HG03442 (cell line): ENCODE measurements around the gene CEP164.

Source experiments
- ATAC-seq: cut with Tn5 transposase; IDR thresholded peaks from one replicate; pipeline ENCODE4 v1.9.1; 2021; ENCODE audit warnings: mild to moderate bottlenecking, moderate library complexity; ENCODE audit not compliant: unreplicated experiment

The CEP164 gene

DNA sequence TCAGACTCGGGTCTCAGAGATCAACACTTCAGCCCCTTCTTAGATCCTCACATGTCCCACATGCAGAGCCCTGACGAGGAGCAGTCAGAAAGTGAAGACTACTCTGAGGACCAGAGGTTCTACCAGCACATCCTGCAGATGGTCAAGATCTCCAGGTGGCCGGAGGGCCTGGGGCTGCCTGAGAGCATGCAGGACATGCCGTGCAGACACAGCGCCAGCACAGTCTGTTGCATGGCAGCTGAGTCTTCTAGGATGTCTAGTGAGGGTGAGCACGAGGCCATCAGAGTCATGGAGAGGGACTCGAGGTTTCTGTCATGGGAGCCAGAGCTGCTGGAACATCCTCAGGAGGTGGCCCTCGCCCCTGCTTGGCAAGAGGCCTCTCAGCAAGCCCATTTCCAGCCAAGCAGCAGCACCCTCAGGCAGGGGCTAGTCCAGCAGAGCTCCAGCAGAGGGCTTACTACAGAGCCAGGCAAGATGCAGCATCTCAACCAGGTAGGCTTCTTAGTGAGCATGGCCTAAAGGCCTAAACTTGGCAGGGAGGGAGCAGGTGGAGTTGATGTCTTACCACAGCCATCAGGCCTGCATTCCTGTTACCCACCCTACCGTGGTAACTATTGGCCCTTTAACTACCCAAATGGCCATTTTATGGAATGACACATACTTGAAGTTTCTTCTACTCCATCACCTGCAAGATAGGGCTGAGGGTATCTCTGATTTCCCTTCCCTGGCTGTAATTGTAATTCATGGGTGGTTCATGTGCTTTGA is 28.7 kb downstream of the CEP164 start:
- no peak for ATAC-seq

DNA sequence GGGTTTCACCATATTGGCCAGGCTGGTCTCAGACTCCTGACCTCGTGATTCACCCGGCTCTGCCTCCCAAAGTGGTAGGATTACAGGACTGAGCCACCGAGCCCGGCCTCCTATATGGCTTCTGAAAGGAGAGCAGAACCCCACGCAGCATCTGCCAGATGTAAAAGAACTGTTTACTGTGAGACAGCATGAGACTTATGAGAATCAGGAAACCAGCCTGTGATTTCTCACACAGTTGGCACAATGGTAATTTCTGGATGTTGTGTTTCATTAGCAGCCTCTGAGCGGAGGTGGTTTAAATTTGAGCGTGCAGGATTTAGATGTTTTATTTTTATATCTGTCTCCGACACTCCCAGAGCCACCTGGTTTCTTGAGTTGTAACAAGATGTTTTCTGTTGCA is 33.8 kb downstream of the CEP164 start:
- ATAC-seq: no peak

DNA sequence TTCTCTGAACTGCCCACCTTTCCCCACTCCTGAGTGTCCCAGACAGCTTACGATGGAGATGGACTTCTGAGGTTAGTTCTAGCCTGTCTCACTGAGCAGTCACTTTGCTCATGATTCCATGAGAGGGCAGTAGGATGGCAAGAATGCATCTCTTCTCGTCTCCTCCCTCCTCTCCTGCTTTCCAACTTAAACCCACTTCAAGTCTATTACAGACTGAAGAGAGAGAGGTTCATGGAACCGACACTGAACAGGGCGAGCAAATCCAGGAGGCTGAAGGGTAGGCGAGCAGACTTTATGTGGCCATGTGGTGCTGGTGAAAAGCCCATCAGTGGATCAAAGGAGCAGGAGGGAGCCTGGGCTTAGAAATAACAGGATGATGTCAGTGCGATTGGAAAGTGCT is 38.6 kb downstream of the CEP164 start:
- ATAC-seq: no peak

DNA sequence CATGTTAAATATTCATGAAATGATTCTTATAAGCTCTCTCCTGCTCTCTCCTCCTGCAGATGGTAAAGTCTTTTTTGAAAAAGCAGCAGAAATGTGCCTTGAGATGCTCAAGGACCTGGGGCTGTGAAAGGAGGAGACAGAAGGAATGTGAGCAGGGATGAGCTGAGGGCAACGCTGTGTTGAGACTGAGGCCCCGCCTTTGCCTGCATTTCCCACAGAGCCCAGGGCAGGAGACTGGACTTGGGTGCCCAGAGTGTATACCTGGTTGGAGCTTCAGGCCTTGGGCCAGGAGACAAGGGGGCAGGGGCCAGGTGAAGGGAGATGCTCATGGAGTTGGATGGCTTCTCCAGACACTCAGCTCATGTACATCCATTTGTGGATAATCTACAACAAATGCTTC is 39.2 kb downstream of the CEP164 start:
- no peak for ATAC-seq

DNA sequence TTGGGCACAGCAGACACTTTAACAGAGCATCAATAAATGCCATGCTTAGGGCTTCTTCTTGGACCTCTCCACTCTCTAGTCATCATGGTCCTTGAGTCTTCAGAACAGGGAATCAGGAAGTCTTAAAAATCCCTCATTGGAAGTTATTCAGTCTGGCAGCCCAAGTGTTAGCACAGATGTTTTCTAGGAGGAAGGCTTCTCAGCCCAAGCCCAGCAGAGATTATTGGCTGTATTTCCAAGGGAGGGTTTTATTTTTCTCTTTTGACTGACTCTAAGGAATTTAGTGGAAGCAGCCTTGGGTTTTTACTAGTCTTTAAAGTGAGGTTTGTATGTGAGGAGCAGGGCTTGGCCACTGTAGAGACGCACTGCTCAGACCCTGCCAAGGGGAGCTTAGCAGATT is 41.9 kb downstream of the CEP164 start:
- ATAC-seq: no peak

DNA sequence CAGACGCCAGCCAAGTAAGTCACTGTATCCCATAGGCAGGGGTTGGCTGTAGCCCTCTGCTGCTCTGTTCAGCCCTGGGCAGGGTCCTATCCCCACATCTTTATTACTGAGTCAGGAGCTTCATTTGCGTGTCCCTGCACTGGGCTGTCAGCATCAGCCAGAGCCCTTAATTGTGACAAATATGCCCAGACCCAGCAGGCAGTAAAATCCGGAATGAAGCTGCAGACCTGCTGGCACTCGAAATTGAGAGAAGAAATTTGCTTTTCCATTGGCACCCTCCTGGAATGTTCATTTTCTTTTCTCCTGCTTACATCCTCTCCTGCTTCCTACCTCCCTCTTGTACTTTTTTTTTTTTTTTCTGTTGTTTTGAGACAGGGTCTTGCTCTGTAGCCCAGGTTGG is 43.8 kb downstream of the CEP164 start:
- no peak for ATAC-seq

DNA sequence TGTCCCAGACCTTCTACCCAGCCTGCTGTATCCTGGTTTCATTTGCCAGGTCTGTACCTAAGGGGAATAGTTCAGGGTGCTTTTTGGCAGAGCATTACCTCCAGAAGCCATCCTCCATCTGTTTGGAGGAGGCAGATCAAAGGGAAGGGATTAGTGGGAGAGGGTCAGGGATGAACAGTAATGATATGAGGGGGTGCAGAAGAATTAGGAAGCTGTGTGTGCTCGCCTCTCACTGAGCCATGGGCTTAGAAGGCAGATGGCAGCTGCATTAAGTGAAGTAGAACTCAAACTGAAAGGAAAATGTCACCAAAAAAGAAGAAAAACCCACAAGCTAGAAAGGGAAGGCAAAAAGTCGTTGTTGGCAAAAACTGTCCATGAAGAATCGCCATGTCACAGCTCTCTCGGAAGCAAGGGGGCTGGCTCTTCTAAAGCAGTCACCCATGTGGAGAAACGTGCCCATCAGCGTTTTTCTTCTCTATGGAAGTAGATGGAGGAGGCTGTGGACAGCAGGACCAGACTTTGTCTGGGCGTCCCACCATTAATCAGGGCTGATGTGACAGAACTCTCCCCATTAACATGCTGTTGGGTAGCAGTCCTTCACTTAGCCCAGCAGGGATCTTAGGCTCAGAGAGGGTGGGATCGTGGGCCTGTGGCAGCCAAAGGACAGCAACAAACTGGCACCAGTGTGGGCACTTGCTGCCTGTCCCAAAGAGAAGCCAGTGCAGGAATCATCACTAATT is 46.8 kb downstream of the CEP164 start:
- ATAC-seq: no peak

DNA sequence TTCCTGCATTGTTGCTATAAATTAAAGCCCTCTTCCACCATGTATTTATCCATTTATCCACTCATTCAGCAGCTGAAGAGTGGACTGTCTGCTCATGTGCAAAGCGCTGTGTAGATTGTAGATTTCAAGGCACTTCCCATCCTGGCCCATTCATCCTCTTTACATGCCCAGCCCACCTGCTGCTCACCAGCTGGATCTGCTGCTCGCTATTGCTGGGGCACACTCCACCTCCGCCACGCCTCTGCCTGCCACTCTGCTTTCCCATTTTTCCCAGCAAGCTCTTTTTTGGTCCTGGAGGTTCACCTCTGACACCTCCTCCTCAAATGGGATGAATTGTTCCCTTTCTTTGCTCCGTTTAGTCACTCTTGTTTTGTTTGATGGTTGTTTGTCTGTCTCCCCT is 48.3 kb downstream of the CEP164 start:
- ATAC-seq: no peak

DNA sequence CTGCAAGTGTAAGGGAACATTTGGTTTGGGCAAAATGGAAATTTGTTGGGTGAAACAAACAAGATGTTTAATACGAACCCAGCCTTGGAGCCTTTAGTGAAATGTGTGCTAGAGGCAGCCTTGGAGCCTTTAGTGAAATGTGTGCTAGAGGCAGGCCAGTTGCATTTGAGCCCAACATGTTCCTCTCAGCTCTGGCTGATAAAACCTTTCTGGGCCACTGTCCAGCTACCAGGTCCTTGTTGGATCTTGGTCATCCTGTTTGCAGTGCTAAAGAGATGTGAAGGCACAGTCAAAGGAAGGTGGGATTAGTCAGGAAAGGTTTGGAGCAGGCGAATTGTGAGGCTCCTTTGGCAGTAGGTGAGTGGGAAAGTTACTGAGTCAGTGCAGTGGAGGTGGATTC is 48.9 kb downstream of the CEP164 start:
- ATAC-seq: no peak

DNA sequence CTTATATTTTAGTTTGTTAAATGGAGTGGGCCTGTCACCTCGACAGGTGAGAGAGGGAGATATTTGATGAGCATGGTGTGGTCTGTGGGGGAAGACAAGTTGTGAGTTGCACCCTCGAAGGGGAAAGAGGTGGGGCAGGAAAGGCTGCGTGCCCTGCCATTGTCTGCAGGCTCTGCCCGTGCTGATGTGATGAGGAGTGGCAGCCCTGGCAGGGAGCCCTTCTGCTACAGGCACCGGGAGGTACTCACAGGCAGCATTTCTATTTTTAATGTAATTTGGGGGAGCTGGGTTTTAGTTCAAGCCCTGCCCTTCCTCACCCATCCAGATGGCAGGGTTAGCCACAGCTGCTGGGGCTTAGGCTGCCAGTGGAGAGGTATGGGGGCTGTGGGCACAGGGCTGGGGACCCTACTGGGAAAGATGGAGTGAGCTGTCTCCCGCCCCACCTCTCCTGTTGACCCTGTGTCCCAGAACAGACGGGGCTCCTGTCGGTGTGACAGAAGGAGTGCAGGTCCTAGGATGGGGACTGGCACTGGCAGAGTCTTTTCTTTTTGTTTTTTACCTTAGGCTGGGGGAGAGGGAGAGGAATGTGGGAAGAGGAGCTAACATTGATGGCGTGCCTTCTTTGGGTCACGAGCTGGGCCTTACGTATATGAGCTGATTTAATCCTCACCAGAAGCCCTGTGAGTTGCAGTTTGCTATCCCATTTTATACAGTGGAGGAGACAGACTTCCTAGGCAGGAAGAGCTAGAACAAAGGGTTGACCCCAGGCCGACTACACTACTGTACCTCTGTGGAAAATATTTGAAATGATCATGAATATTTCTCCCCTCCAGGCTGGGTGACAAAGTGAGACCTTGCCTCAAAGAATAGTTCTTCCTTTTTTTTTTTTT is 51.6 kb downstream of the CEP164 start:
- no peak for ATAC-seq

DNA sequence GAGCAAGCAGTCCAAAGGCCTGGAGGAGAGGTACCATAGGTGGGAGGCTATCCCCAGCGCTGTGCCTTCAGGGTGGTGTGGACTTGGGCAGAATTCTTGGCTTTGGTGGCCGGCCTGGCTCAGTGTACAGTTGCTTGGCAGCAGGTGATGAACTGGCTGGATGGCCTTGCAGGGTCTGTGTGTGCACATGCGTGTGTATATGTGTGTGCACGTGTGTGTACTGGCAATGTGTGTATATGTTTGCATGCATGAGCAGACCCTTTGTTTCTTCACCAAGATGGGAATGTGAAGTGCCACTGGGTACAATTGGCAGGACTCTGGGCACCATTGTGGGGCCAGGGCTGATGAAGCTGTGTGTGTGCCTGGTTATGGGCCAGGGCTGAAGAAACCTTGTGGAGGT is 53.0 kb downstream of the CEP164 start:
- ATAC-seq: no peak

DNA sequence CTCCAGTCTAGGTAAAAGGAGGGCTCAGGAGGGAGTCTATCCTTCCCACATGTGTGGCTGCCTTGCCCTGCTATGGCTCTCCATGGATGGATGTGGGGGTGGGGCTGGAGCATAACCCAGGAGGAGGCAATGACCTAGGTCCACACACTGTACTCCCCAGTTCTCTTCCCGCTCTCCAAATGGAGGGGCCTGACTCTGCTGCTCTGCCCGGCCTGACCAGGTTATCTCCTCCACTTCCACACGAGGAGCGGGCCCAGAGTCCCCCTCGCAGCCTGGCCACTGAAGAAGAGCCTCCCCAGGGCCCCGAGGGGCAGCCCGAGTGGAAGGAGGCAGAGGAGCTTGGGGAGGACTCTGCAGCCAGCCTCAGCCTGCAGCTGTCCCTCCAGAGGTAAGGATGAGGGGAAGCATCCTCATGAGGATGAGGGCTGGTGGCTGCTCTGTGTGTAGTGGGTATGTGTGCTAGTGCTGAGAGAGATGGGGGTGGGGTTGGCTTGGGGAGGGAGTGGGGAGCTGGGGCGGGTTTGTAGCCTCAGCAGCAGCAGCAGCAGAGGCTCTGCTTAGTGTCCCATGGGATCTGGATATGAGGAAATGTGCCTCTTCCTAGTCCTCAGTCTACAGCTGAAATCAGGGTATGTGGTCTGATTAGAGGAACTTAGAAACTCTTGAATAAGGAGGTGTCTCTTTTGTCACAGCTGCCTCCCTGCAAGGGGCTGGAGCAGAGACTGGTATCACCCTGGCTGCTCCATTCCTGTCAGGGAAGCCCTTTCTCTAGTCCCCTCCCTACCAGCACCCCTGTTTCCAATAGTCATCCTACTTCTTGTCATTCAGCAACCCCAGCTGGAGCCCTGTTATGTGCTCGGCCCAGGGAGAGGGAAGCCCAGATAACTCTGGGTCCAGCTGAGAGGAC is 54.1 kb downstream of the CEP164 start:
- no peak for ATAC-seq

DNA sequence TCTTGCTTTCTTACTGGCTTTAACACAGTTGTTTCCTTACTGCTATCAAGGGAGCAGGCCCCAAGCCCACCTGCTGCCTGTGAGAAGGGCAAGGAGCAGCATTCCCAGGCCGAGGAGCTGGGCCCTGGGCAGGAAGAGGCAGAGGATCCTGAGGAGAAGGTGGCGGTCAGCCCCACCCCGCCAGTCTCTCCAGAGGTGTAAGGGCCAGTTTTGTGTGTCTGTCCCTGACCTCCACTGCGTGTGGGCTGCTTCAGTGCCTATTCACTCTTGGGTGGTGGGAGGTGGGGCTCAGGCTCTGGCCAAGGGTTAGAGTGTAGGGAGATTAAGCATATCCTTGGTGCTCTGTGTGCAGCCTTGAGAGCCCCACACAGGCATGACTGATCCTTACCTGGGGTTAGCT is 55.1 kb downstream of the CEP164 start:
- ATAC-seq: no peak

DNA sequence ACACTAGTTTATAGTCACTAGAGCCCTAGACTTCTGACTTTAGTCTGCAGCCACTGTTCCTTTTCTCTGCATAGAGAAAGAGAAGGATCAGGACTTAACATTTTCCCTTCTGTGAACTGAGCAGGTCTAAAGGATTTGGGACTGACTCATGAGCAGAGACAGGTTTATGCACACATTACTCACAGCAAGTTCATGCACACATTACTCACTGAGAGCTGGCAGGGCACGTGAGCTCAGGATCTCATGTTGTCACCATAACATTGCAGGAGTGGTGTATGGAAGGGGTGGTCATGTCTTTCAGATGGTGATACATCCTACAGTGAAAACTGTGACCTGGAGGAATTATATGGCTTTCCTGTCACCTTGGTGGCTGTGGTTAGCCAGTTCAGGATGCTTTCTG is 56.4 kb downstream of the CEP164 start:
- ATAC-seq: no peak

DNA sequence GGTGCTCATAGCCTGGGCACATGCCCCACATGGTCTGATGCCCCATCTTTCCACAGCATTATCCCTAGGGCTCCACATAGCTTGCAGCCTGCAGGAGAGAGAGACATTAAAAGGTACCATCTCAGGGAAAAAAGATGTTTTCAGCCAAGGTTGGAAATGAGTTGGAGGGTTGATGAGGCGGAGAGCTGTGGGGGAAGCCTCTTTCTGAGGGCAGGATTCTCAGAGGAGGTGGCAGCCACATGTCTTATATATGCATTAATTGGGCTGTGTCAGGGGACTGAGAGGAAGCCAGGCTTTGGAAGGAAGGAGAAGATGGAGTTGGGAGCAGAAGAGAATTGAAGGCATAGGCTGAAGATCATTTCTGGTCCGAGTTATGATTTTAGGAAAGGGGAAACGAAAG is 57.8 kb downstream of the CEP164 start:
- no peak for ATAC-seq

DNA sequence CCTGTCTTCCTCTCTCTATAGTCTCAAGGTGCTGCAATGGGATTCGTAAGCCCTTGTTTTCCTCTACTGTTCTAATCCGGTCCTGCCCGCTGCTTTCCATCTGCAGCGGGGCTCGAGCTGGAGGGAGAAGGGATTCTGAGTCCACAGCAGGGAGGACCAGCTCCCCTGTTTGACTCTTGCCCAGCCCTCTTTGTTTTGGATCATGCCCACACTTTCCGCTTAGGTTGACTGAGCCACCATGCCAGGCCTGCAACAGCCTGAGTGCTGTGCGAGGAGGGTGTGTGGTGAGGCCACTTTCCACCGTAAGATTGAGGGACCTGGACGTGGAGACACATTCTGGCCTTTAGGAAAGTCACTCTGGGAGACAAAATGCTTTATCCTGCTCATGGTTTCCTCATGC is 58.3 kb downstream of the CEP164 start:
- no peak for ATAC-seq

DNA sequence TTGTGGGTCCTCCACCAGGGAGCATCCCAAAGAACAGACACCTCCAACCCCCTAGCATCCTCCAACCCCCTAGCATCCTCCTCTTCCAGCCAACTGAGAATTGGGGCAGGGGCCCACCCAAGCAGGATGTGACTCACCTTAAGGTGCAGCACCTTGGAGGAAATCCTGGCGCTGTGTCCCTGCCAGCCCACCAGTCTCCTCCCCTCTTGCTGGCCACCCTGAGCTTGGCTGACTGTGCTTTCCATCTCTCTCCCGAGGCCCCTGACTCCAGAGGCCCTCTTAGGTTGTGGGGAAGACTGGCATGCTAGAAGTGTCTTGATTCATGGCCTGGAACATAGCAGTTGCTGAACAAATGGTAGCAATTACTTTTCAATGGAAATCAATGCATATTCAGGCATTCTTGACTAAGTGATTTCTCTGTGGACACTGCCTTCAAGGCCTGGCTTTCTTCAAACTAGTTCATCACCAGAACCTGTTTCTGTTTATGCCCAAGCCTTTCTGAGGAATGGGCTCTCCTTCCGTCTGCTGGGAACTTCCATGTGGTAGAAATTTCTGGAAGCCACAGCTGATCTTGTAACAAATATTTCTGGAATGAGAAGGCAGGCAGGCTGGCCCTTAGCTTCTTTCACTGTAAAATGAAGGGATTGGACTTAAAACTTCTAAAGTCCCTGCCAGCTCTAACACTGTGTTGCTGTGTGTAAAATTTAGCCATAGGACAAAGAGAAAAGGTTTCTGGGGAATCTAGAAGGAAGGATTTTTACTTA is 60.5 kb downstream of the CEP164 start:
- no peak for ATAC-seq

DNA sequence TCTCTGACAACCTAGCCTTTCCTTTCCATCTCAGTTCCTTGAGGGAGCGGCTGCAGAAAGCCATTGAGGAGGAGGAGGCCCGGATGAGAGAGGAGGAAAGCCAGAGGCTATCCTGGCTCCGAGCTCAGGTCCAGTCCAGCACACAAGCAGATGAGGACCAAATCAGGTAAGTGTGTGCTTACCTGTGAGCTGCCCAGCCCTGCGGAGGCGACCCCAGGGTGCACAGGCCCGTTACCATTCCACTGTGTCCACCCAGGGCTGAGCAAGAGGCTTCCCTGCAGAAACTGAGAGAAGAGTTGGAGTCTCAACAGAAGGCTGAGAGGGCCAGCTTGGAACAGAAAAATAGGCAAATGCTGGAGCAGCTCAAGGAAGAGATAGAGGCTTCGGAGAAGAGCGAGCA is 63.1 kb downstream of the CEP164 start:
- no peak for ATAC-seq

DNA sequence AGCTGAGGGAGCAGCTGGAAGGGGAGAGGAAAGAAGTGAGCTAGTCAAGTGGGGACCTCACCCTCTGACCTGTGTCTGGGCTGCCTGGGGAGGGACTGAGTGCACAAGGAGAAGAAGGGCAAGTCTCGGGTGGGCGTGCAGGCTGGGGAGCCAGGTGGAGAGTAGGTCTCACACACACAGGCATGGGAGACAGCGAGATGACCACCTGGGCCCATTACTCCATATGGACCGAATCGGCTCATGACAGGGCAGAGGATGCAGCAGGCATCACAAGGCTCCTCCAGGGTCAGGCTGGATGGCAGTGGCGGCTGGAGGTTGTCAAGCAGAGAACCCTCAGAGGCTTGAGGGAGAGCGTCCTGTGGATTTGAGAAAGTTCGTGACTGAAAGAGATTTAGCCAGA is 63.5 kb downstream of the CEP164 start:
- no peak for ATAC-seq
